Neutrophil (primary cell): ENCODE results near the gene MINDY2.

Experiments
- H3K27ac ChIP-seq: fragments of 200-600 bp; sonication (generic); 2 replicates; pipeline ENCODE4 v1.5.1; 2016; ENCODE audit warnings: mild to moderate bottlenecking, moderate library complexity
- H3K27me3 ChIP-seq: fragments of 200-600 bp; sonication (generic); 2 replicates; pipeline ENCODE4 v1.6.0; 2016; ENCODE audit warnings: mild to moderate bottlenecking
- H3K36me3 ChIP-seq: fragments of 200-600 bp; sonication (generic); 2 replicates; pipeline ENCODE4 v1.5.1; 2017
- H3K4me1 ChIP-seq, 2 experiments: fragments of 200-600 bp in 1 of 2; sonication (generic) in 1 of 2; 1 replicate in 1 of 2; 2 replicates in 1 of 2; pipeline versions ENCODE4 v1.5.1 to v1.6.1; 2013 to 2016; ENCODE audit warnings: low read depth in 1 of 2, low read length in 1 of 2, mild to moderate bottlenecking in 1 of 2, moderate library complexity in 1 of 2; ENCODE audit not compliant: control insufficient read depth in 1 of 2, insufficient read depth in 1 of 2
- H3K4me3 ChIP-seq, 2 experiments: fragments of 200-600 bp in 1 of 2; sonication (generic) in 1 of 2; 1 replicate in 1 of 2; 2 replicates in 1 of 2; pipeline ENCODE4 v1.5.1; 2013 to 2016; ENCODE audit warnings: low read depth in 1 of 2, low read length in 1 of 2, mild to moderate bottlenecking in 1 of 2, moderate library complexity in 1 of 2
- H3K9me3 ChIP-seq: fragments of 200-600 bp; sonication (generic); 2 replicates; pipeline ENCODE4 v1.5.1; 2016
- CTCF ChIP-seq: fragments of 200-600 bp; sonication (generic); IDR thresholded peaks from 2 replicates; pipeline ENCODE4 v1.5.1; 2016; ENCODE audit warnings: antibody characterized with exemption

Gene MINDY2

GRCh38 chr15:58900631-58901030 lies 129.5 kb downstream of the MINDY2 start:
- no peak for TF ChIP-seq CTCF
- no peak overlapping the region for H3K4me3 ChIP-seq
- H3K27me3 ChIP-seq, result no peaks in the 10 kb centered on the region
- H3K9me3 ChIP-seq, result no peaks in the 10 kb centered on the region
- H3K27ac ChIP-seq, result no peak overlapping the region
- no peaks in the 10 kb centered on the region for H3K4me1 ChIP-seq
- peaks cover 77% of the 10 kb centered on the region for H3K36me3 ChIP-seq

GRCh38 chr15:58908550-58909309 lies 137.6 kb downstream of the MINDY2 start:
- H3K9me3 ChIP-seq, result no peaks in the 10 kb centered on the region

GRCh38 chr15:58909616-58910015 lies 138.5 kb downstream of the MINDY2 start:
- Histone ChIP-seq H3K4me3 (no peak overlapping the region), H3K36me3 (peaks cover 69% of the 10 kb centered on the region), H3K27me3 (no peaks in the 10 kb centered on the region), H3K27ac (no peak overlapping the region), H3K4me1 (no peaks in the 10 kb centered on the region), H3K9me3 (no peaks in the 10 kb centered on the region)
- no peak for TF ChIP-seq CTCF

More at GRCh38 chr15:58908550-58909309, 137.6 kb downstream of the MINDY2 start:
- Histone ChIP-seq H3K27ac (no peak overlapping the region), H3K36me3 (peaks cover 70% of the 10 kb centered on the region), H3K27me3 (no peaks in the 10 kb centered on the region), H3K4me1 (no peaks in the 10 kb centered on the region), H3K4me3 (no peak overlapping the region)
- no peak for TF ChIP-seq CTCF

- H3K4me3 ChIP-seq, result no peak overlapping the region
- H3K4me1 ChIP-seq, result no peaks in the 10 kb centered on the region
- no peak overlapping the region for H3K27ac ChIP-seq
- no peaks in the 10 kb centered on the region for H3K27me3 ChIP-seq
- H3K36me3 ChIP-seq, result peaks cover 70% of the 10 kb centered on the region
- no peak for TF ChIP-seq CTCF
- no peaks in the 10 kb centered on the region for H3K9me3 ChIP-seq
Measured at GRCh38 chr15:58910456-58910855, 139.4 kb downstream of the MINDY2 start.
